ENCODE measurements around the gene RNF38. TPM values are rescaled to one million over a fixed set of nuclear protein-coding genes. Genes with fewer than 3 reads are reported as not detected.

Gene RNF38
- total RNA-seq, 1 experiment from 2014 or later, result 60.2 TPM

- no CpG with 5 or more reads among the region's 3 CpGs for WGBS (ENCODE audit: extremely low coverage, insufficient read length, low lambda C conversion rate)
- H4K91ac ChIP-seq (ENCODE audit: insufficient read length, low read depth, low read length), result no peak overlapping the region
- no peak overlapping the region for H4K5ac ChIP-seq (ENCODE audit: insufficient read length, low read depth, low read length)
Observed at GRCh38 chr9:36288070-36288469, 112.0 kb downstream of the RNF38 start.

More at GRCh38 chr9:36288070-36288469, 112.0 kb downstream of the RNF38 start:
- H3K4me1 Mint-ChIP-seq, result peaks cover 7 to 11% of the 10 kb centered on the region in 2 experiments
- H3K9me3 Mint-ChIP-seq, result no peaks in the 10 kb centered on the region; a peak in 1 of 5 replicates
- H2BK15ac ChIP-seq (ENCODE audit: low read depth, low read length), result no peak overlapping the region
- H2AK5ac ChIP-seq (ENCODE audit: insufficient read length, low read length), result no peak overlapping the region
- no peak overlapping the region for H2BK20ac ChIP-seq (ENCODE audit: low read depth, low read length, poor library complexity, severe bottlenecking)
- TF ChIP-seq, protein P1, sequence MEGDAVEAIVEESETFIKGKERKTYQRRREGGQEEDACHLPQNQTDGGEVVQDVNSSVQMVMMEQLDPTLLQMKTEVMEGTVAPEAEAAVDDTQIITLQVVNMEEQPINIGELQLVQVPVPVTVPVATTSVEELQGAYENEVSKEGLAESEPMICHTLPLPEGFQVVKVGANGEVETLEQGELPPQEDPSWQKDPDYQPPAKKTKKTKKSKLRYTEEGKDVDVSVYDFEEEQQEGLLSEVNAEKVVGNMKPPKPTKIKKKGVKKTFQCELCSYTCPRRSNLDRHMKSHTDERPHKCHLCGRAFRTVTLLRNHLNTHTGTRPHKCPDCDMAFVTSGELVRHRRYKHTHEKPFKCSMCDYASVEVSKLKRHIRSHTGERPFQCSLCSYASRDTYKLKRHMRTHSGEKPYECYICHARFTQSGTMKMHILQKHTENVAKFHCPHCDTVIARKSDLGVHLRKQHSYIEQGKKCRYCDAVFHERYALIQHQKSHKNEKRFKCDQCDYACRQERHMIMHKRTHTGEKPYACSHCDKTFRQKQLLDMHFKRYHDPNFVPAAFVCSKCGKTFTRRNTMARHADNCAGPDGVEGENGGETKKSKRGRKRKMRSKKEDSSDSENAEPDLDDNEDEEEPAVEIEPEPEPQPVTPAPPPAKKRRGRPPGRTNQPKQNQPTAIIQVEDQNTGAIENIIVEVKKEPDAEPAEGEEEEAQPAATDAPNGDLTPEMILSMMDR (conservative IDR thresholded peaks at IDR 0.05), result no peak
- no peak overlapping the region for H2BK12ac ChIP-seq (ENCODE audit: insufficient read length, low read depth, low read length)
- H3K4ac ChIP-seq (ENCODE audit: low read depth, low read length), result no peak overlapping the region
- no peaks in the 10 kb centered on the region for H3K27me3 ChIP-seq (ENCODE audit: insufficient read depth, low read length)
- no peak overlapping the region for H3K56ac ChIP-seq (ENCODE audit: insufficient read length, low read depth, low read length)
- H4K8ac ChIP-seq (replicated peaks; ENCODE audit: insufficient read length, low read depth, low read length), result no peak overlapping the region
- no peak overlapping the region for H2BK120ac ChIP-seq (ENCODE audit: low read depth, low read length, poor library complexity, severe bottlenecking)
- H2BK5ac ChIP-seq (ENCODE audit: insufficient read length, low read length), result no peak overlapping the region
- H3K79me1 ChIP-seq (ENCODE audit: insufficient read depth, low read depth, low read length, poor library complexity, severe bottlenecking), result no peaks in the 10 kb centered on the region
- no peaks in the 10 kb centered on the region for H4K20me1 ChIP-seq (ENCODE audit: control insufficient read depth, insufficient read depth, insufficient read length)
- no peaks in the 10 kb centered on the region for H3K27me3 Mint-ChIP-seq (ENCODE audit: low read depth)
- H3K23me2 ChIP-seq (ENCODE audit: insufficient read length, low read depth, low read length, poor library complexity, severe bottlenecking), result no peaks in the 10 kb centered on the region
- no peak overlapping the region; a peak in 1 of 7 replicates for H3K27ac Mint-ChIP-seq
- H3K18ac ChIP-seq (ENCODE audit: insufficient read length, low read depth, low read length), result no peak overlapping the region
- H3K79me2 ChIP-seq (ENCODE audit: insufficient read depth, low read length), result no peaks in the 10 kb centered on the region
- no peak for DNase-seq
- no peak overlapping the region for H2AFZ ChIP-seq (ENCODE audit: low read length)
- no peak overlapping the region for H3K4me2 ChIP-seq (ENCODE audit: insufficient read depth, insufficient read length, low read length)
- H3K4me3 Mint-ChIP-seq, result no peak overlapping the region
- no peak overlapping the region for H3K27ac ChIP-seq (ENCODE audit: insufficient read length, low read depth, low read length)
- no peaks in the 10 kb centered on the region for H3K9me3 ChIP-seq (ENCODE audit: control insufficient read depth, low read depth, low read length)
- no peak overlapping the region for H3K23ac ChIP-seq (ENCODE audit: insufficient read length, low read depth, low read length)
- H3K9ac ChIP-seq (ENCODE audit: extremely low read depth, insufficient read length, low read length), result no peak overlapping the region
- H3T11ph ChIP-seq (ENCODE audit: low read length), result no peak overlapping the region
- H3K36me3 Mint-ChIP-seq (ENCODE audit: insufficient read depth in 1 of 3, low read depth in 3 of 3), result no peaks in the 10 kb centered on the region
- no peaks in the 10 kb centered on the region for H3K4me1 ChIP-seq (ENCODE audit: insufficient read depth, low read length)
- H3K14ac ChIP-seq (ENCODE audit: insufficient read depth, low read length), result no peak overlapping the region

Other genes starting within 250 kb of the RNF38 start
- gene CCIN, start 230.9 kb downstream of the RNF38 start, total RNA-seq (2021), result 0.11 TPM in 1 of 2 replicates, not detected in the other
- gene CLTA, start 209.3 kb downstream of the RNF38 start, total RNA-seq (2021), result 195 and 212 TPM in 2 replicates
- 6.1 and 6.3 TPM in 2 replicates for gene GNE, start 141.8 kb downstream of the RNF38 start, total RNA-seq (2021)
- gene MELK, start 172.6 kb upstream of the RNF38 start, total RNA-seq (2021), result 40.1 and 43.6 TPM in 2 replicates